ENCODE data around the gene FAM131A.
"Not testable (repeated sequence)": the region's sequence is repeated elsewhere in the genome, so short reads cannot be mapped to it uniquely, and the experiment has no call there.

Gene FAM131A

DNA sequence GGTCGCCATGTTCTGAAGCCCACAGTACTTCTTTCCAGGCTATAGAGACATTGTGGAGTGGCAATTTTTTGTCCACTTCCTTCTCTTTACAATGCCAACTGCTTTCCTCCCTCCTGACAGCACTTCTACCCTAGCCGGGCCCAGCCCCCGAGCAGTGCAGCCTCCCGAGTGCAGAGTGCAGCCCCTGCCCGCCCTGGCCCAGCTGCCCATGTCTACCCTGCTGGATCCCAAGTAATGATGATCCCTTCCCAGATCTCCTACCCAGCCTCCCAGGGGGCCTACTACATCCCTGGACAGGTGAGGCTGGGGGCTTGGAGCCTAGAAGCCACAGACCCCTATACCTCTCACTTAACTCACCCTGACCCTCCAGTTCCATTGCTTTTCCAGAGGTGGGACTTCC lies 20.2 kb upstream of the FAM131A start:
- no peak for DNase-seq (ENCODE audit: low read depth)

DNA sequence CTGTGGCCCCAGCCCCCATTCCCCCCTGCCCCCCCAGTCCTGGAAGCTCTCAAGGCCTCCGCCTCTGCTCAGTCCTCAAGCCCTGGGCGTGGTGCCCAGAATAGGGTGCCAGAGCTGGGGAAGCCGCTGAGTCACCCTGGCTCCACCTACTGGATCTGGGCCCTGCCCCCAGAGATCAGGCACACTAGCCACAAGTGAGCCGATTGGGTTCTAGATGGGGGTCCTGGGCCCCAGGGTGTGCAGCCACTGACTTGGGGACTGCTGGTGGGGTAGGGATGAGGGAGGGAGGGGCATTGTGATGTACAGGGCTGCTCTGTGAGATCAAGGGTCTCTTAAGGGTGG lies 17.3 kb upstream of the FAM131A start:
- peak; percentile 86 for DNase-seq (ENCODE audit: low read depth)

DNA sequence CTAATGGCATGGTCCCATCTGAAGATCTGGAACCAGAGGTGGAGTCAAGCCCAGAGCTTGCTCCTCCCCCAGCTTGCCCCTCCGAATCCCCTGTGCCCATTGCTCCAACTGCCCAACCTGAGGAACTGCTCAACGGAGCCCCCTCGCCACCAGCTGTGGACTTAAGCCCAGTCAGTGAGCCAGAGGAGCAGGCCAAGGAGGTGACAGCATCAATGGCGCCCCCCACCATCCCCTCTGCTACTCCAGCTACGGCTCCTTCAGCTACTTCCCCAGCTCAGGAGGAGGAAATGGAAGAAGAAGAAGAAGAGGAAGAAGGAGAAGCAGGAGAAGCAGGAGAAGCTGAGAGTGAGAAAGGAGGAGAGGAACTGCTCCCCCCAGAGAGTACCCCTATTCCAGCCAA lies 15.7 kb upstream of the FAM131A start:
- no peak for DNase-seq (ENCODE audit: low read depth)

DNA sequence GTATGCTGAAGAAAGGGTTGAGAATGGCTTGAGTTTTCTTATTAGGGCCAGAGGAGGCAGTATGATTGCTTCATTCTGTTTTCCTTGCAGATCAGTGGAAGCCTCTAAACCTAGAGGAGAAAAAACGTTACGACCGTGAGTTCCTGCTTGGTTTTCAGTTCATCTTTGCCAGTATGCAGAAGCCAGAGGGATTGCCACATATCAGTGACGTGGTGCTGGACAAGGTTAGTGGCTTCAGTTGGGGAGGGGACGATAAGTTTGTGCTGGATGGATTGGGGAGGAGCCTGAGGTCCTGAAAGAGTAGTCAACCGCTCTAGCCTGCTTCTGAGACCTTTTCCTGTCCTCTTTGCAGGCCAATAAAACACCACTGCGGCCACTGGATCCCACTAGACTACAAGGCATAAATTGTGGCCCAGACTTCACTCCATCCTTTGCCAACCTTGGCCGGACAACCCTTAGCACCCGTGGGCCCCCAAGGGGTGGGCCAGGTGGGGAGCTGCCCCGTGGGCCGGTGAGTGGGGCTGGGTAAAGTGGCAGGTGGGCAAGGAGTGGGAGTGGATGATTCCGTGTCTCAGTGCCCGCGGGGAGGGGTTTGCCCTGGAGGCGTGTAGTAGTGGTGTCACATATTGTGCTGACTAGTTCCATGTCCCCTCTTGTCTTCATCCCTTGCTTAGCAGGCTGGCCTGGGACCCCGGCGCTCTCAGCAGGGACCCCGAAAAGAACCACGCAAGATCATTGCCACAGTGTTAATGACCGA lies 14.5 kb upstream of the FAM131A start:
- no peak for DNase-seq (ENCODE audit: low read depth)

GRCh38 chr3:184323696-184324095 lies 13.7 kb upstream of the FAM131A start:
- no peak for DNase-seq (ENCODE audit: low read depth)

DNA sequence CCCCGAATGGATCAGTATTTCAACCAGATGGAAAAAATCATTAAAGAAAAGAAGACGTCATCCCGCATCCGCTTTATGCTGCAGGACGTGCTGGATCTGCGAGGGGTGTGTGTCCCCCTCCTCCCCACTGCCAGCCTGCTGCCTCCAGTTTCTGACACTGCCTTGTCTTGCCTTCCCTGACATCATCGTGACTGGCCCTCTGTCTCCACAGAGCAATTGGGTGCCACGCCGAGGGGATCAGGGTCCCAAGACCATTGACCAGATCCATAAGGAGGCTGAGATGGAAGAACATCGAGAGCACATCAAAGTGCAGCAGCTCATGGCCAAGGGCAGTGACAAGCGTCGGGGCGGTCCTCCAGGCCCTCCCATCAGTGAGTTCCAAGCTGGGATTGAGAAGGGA lies 12.1 kb upstream of the FAM131A start:
- no peak for DNase-seq (ENCODE audit: low read depth)

DNA sequence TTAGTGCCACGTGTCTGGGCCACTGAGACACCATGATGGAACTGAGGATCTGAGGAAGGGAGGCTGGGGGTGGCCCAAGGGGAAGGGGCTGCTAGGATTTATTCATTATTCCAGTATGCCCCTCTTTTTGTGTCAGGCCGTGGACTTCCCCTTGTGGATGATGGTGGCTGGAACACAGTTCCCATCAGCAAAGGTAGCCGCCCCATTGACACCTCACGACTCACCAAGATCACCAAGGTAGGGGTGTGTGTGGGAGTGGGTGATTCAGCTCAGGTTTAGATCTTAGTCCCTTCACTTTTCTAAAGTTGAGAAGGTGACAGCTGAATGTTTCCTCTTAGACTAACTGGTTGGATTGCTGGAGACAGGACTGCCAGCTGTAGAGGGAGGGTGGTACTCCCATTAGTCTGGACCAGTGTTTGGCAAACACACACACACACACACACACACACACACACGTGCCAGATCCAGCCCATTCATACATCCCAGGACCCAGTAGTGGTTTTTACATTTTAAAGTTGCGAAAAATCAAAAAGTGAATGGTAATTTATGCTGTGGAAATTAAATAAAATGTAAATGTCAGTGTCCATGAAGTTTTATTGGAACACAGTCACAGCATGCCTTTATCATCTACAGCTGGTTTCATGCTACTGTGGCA lies 11.6 kb upstream of the FAM131A start:
- DNase-seq (ENCODE audit: low read depth), result no peak

DNA sequence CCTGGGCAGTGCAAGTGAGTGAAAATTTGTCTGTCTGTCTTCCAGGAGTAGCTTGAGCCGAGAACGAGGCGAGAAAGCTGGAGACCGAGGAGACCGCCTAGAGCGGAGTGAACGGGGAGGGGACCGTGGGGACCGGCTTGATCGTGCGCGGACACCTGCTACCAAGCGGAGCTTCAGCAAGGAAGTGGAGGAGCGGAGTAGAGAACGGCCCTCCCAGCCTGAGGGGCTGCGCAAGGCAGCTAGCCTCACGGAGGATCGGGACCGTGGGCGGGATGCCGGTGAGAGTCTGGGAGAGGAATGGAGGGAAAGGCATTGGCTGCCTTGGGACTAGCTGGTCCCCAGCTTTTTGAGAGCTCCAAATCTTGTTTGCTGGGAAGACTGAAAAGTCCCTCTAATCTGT lies 10.2 kb upstream of the FAM131A start:
- DNase-seq (ENCODE audit: low read depth), result no peak

GRCh38 chr3:184328516-184328915 lies 8.9 kb upstream of the FAM131A start:
- no peak for DNase-seq (ENCODE audit: low read depth)

GRCh38 chr3:184332370-184333090 lies 4.9 kb upstream of the FAM131A start:
- no peak for DNase-seq (ENCODE audit: low read depth)

DNA sequence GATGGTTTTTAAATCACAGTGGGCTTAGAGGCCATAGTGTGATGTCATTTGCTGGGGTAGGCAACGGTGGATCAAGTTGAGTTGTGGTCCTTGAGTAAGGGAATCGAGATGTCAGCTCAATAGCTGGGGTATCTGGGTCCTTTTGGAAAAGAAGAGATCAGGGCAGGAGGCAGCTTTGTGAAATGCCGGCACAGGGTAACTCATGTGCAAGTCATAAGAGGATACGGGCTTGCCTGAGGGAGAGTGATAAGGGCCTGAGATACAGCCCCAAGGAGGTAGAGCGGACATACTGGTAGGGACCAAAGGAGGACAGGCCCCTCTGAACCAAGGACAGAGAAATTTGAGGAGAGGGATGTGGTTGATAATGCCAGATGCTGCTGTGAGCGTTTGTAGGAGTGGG lies 4.2 kb upstream of the FAM131A start:
- DNase-seq (ENCODE audit: low read depth), result no peak

GRCh38 chr3:184333700-184334099 lies 3.7 kb upstream of the FAM131A start:
- DNase-seq (ENCODE audit: low read depth), result no peak

DNA sequence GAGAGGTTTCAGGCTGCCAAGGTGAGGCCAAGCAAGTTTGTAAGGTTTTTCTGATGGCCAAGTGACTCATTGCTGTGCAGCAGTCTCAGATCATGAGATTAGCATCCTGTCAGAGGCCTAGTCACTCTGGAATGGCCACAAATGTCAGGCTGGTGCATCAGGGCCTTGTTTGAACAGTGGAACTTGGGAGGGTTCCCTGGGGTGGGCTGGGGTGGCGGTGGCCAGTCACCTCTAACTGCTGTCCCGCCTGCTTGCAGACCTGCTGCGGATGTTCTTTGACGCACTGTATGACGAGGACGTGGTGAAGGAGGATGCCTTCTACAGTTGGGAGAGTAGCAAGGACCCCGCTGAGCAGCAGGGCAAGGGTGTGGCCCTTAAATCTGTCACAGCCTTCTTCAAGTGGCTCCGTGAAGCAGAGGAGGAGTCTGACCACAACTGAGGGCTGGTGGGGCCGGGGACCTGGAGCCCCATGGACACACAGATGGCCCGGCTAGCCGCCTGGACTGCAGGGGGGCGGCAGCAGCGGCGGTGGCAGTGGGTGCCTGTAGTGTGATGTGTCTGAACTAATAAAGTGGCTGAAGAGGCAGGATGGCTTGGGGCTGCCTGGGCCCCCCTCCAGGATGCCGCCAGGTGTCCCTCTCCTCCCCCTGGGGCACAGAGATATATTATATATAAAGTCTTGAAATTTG lies 2.8 kb upstream of the FAM131A start:
- no peak for DNase-seq (ENCODE audit: low read depth)

GRCh38 chr3:184335291-184335660 lies 2.1 kb upstream of the FAM131A start:
- no peak for DNase-seq (ENCODE audit: low read depth)

- no peak for DNase-seq (ENCODE audit: low read depth)
These were observed 1.5 kb upstream of the FAM131A start for GRCh38 chr3:184335661-184336546.

GRCh38 chr3:184336547-184337398 lies 627 bp upstream of the FAM131A start:
- DNase-seq (ENCODE audit: low read depth), result no peak

GRCh38 chr3:184337981-184338380 lies 581 bp downstream of the FAM131A start:
- DNase-seq (ENCODE audit: low read depth), result no peak

- no peak for DNase-seq (ENCODE audit: low read depth)
These were observed 1.1 kb downstream of the FAM131A start for GRCh38 chr3:184338511-184338945.

- no peak for DNase-seq (ENCODE audit: low read depth)
These were observed 1.6 kb downstream of the FAM131A start for GRCh38 chr3:184339001-184339400.

- DNase-seq (ENCODE audit: low read depth), result not testable (repeated sequence)
These were observed 2.2 kb downstream of the FAM131A start for GRCh38 chr3:184339451-184340135.

Data from GM04503 (cell line).